ENCODE results near the gene NLRP1.
"Not testable (repeated sequence)": the region's sequence is repeated elsewhere in the genome, so short reads cannot be mapped to it uniquely, and the experiment has no call there.

Gene NLRP1

DNA sequence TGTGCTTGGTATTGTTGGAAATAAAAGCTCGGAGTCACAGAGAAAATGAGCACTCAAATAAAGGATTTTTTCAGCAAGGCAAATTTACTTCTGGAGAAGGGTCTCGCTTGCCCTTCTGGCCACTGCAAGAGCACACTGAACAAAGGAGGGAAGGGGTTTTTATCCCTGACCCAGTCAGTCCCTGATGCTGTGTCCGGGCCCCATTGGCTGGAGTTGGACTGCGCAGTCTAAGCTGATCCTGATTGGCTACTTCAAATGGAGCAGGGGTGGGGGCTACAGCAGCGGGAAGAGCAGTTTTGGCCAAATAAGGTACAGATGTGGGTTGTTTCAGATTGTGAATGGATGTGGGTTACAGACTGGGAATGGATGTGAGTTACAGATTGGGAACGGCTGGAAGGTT, 4.3 kb upstream of the NLRP1 start:
- in situ Hi-C loops (cut with HindIII; ENCODE audit: low sequenced_read_pairs), result no loop called here

DNA sequence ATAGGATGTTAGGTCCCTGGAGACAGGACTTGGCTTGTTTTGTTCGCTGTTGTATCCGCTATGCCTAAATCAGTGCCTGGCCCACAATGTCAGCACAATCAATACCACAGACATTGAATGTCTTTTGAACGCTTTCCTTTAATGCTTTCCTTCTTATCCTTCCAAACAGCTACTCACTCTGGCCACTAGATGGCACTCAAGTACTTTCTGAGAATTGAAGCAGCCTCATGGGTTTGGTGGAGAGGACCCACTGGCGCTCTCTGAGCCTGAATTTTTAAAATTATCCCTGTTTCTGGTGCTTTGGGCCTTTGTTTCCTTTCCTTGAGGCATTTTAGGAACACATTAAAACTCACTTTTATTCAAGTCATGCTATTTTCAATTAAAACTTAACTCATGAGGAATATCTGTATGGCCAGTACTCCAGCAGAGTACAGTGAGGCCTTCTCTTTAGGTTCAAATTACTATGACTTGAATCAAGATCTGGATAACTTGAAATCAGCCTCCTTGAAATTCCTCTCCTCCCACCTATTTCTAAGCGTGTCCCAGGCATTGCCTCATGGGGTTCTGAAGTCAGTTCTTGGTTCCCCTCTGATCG, 3.2 kb upstream of the NLRP1 start:
- in situ Hi-C loops (cut with HindIII; ENCODE audit: low sequenced_read_pairs), result no loop called here

DNA sequence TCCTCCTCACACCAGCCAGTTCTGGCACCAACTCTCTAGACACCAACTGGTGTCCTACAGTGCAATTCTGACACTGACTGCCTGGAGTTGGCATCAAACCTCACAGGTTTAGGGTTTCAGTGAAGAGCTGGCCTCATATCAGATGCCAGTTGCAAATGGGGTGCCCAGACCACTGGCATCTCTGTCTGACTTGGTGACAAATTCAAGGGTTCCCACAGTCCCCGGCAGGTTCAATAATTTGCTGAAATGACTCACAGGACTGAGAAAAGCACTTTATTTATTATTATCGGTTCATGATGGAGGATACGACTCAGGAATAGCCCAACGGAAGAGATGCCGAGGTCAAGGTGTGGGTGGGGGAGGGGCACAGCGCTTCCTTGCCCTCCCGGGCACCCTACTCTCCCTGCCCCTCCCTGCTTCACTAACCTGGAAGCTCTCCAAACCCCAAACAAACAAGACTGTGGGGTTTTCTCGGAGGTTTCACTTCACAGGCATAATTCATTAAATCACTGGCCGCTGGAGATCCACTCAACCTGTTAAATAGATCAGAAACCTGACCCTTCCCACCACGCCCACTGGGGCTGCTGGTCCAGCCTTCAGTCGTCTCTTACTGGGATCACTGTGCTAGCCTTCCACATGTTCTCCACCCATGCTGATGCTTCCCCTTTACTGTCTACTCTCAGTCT, 1.7 kb upstream of the NLRP1 start:
- in situ Hi-C loops (cut with HindIII; ENCODE audit: low sequenced_read_pairs), result no loop called here

DNA sequence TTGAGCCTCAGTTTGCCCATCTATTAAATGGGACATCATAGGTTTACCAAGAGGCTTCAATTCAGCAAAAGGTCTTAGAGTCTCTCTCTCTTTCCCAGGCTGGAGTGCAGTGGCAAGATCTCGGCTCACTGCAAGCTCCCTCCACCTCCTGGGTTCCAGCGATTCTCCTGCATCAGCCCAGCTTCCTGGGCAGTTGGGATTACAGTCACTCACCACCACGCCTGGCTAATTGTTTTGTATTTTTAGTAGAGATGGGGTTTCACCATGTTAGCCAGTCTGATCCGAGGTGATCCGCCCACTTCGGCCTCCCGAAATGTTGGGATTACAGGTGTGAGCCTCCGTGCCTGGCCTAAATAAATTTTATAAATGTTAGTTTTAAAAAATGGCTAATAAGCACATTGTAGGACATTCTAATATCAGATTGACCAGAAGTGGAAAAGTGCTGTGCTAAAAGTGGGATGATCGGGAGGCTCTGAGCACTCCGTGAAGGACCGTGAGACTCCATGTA, 1.0 kb upstream of the NLRP1 start:
- in situ Hi-C loops (cut with HindIII; ENCODE audit: low sequenced_read_pairs), result no loop called here

DNA sequence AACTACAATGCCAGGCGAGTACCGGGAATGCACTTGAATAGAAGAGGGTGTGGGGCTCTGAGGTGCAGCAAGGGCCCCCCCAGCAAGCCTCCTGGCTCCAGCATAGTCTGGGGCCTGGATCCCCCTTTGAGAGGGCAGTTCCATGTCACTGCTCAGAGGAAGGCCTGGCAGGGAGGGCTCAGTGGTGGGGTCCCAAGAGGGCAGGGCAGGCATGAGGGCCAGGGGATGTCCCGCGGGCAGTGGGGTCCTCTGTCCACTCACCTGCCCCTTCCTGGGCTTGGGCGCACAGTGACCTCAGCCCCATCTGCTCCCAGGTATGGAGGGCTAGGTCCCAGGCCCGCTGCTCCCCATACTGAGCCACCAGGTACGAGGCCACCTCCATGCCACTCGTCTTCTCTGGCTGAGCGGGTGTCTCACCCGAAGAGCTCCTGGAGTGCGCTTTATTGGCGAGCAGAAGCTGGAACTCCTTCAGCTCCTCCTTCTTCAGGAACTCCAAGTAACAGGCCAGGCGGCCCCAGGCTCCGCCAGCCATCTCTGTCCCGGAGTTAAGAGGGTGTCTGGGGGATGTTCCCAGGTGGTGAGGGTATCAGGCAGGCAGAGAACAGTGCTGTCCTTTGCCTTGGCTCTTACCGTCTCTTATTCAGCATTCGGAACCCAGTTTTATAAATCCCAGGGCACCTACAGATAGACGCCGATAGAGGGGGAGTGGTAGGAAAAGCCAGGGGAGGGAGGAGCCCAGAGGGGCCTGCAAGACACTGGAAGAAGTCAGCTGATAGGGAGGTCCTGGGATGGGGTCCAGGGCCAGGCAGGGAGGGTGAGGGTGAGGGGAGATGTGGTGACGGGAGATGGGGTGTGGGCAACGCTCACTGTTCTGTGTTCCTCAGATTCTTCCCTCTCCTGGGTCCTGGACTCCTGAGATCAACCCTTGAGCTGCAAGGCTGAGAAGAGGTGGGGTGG, 605 bp downstream of the NLRP1 start:
- in situ Hi-C loops (cut with HindIII; ENCODE audit: low sequenced_read_pairs), result no loop called here

DNA sequence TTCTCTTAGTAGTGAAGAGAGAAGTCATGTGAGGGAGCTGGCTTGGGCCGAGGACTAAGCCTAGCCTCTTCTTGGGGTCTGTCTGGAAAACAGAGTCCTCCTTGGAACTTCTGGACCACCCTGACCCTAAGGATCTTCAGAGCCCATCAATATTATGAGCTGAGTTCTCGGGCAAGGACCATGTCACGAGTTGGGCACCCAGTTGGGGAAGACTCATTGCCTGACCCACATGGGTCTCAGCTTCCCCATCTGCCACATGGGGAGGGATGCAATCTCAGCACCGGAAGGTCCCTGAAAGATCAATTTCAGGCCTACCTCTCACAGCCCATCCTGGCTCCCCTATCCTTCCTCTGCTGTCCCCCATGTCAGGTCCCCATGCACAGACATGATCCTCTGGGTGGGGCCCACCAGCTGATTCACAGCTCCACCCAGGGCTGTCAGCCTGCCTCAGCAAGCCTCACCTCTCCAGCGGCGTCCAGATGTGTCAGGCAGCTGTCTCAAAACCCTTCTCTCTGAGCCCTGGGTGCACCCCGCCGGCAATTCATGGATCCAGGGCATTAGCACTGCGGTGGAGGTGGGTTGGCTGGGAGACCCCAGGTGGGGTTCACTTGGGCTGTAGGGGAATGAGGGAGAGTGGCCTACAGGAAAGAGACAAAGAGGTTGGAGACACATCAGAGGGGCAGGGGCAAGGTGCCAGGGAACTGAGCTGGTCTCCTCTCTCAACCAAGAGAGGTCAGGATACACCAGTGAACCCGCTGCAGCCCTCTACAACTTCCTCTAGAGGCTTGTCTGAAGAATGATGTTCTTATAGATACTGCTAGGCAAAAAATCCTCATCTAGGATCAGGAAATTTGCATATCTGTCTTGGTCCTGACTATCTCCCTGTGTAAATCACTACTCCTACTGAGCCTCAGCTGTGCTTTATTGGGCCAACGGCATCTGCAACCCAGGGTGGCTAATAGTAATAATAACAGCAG, 1.8 kb downstream of the NLRP1 start:
- in situ Hi-C loops (cut with HindIII; ENCODE audit: low sequenced_read_pairs), result no loop called here

DNA sequence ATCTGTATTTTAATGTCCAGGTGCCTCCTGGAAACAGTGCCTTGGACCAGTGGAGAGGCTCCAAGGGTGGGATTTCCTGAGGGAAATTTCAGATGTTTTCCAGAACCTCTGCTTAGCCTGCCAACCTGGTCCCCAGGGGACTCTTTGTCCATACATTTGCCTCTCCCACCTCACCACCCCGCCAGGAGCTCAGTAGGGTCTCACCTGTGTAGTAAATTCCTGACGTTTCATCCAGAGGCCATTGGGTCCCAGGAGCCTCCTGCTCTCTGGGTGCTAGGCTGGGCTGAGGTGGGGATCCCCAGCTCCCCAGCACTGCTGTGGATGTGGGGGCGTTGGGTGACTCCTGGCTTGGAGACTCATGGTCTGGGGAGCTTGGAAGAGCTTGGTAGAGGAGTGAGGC, 2.7 kb downstream of the NLRP1 start:
- in situ Hi-C loops (cut with HindIII; ENCODE audit: low sequenced_read_pairs), result no loop called here

DNA sequence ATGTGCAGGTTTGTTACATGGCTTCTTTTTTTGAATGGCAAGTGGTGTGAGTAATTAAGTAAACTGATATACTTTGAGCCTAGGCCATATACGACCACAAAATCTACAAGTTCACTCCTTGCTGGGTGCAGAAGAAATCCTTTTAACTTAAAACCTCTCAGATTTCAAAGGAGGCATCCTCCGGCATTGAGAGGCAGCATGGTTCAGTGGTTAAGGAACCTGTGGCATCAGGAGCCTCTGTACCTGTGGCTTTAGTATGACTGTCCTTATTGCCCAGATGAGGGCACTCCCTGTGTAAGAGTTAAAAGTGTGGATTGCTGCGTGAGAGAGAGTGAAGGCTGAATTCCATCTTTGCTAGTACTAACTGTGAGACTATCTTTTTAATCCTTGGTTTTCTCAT, 3.3 kb downstream of the NLRP1 start:
- in situ Hi-C loops (cut with HindIII; ENCODE audit: low sequenced_read_pairs), result no loop called here

DNA sequence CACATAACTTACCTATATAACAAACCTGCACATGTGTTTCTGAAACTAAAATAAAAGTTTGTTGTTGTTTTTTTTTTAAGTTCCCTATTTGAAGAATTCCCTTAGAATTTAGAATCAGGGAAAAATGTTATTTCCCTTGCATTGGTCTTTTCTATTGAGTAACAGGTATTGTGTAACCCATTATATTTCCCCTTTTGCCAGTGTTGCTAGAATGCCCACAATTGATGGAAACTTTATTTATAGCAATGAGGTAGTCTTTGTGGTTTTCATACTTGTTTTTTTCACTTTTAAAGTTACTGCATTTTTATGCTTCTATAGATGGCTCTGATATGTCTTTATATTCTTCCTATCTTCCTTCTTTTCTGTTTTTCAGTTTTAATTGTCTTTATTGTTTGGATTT, 3.9 kb downstream of the NLRP1 start:
- in situ Hi-C loops (cut with HindIII; ENCODE audit: low sequenced_read_pairs), result no loop called here

DNA sequence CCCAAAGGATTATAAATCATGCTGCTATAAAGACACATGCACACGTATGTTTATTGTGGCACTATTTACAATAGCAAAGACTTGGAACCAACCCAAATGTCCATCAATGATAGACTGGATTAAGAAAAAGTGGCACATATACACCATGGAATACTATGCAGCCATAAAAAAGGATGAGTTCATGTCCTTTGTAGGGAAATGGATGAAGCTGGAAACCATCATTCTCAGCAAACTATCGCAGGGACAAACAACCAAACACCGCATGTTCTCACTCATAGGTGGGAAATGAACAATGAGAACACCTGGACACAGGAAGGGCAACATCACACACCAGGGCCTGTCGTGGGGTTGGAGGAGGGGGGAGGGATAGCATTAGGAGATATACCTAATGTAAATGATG, 5.5 kb downstream of the NLRP1 start:
- in situ Hi-C loops (cut with HindIII; ENCODE audit: low sequenced_read_pairs), result not testable (repeated sequence)

DNA sequence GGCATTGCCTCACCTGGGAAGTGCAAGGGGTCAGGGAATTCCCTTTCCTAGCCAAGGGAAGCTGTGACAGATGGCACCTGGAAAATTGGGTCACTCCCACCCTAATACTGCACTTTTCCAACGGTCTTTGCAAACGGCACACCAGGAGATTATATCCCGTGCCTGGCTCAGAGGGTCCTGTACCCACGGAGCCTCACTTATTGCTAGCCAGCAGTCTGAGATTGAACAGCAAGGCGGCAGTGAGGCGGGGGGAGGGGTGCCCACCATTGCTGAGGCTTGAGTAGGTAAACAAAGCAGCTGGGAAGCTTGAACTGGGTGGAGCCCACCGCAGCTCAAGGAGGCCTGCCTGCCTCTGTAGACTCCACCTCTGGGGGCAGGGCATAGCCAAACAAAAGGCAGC, 11.3 kb downstream of the NLRP1 start:
- in situ Hi-C loops (cut with HindIII; ENCODE audit: low sequenced_read_pairs), result not testable (repeated sequence)

DNA sequence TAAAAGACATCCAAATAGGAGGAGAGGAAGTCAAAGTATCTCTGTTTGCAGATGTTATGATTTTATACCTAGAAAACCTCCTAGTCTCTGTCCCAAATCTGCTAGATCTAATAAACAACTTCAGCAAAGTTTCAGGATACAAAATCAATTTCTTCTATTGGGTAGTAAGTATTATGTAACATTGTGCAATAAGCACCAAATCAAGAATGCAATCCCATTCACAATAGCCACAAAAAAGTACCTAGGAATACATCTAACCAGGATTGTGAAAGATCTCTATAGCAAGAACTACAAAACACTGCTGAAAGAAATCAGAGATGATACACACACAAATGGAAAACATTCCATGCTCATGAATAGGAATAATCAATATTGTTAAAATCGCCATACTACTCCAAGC, 13.0 kb downstream of the NLRP1 start:
- in situ Hi-C loops (cut with HindIII; ENCODE audit: low sequenced_read_pairs), result no loop called here

DNA sequence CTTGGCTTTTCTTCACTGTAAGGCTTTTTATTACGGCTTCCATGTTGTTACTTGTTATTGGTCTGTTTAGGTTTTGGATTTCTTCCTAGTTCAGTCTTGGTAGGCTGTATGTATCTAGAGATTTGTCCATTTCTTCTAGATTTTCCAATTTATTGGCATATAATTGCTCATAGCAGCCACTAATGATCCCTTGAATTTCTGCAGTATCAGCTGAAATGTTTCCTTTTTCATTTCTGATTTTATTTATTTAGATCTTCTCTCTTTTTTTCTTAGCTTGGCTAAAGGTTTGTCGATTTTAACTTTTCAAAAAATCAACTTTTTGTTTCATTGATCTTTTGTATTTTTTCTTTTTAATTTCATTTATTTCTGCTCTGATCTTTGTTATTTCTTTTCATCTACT, 18.5 kb downstream of the NLRP1 start:
- in situ Hi-C loops (cut with HindIII; ENCODE audit: low sequenced_read_pairs), result no loop called here

DNA sequence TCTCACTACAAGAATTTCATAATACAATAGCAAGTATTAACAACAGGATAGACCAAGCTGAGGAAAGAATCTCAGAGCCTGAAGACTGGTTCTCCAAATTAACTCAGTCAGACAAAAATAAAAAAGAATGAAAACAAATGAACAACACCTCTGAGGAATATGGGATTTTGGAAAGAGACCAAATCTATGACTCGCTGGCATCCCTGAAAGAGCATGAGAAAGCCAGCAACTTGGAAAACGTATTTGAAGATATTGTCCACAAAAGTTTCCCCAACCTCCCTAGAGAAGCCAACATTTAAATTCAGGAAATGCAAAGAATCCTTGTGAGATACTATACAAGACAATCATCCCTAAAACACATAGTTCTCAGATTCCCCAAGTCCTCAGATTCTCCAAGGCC, 20.9 kb downstream of the NLRP1 start:
- in situ Hi-C loops (cut with HindIII; ENCODE audit: low sequenced_read_pairs), result no loop called here

DNA sequence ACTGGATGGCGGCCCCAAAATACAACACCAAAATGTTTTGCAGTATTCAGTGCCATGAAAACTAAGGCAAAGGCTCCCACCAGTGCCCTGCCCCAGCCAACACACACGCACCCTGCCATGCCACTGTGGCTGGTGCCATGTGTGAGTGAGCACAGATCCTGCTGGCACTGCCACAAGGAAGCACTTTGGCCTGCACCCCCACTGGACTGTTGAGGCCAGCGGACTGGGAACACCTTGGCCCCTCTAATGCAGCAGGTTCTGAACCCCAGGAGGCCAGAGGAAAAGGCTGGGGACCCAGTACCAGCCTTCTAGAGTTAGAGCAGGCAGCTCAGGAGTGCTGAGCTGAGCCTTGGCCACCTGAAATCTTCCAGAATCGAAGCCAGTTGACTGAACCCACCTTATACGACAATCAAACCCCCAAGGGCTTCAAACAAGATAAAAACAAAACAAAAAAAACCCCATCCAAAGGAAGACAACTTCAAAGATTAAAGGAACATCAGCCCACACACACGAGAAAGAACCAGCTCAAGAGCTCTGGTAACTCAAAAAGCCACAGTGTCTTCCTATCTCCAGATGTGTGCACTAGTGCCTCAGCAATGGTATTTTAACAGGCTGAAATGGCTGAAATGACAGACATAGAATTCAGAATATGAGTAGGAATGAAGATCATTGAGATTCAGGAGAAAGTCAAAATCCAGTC, 21.5 kb downstream of the NLRP1 start:
- in situ Hi-C loops (cut with HindIII; ENCODE audit: low sequenced_read_pairs), result no loop called here

DNA sequence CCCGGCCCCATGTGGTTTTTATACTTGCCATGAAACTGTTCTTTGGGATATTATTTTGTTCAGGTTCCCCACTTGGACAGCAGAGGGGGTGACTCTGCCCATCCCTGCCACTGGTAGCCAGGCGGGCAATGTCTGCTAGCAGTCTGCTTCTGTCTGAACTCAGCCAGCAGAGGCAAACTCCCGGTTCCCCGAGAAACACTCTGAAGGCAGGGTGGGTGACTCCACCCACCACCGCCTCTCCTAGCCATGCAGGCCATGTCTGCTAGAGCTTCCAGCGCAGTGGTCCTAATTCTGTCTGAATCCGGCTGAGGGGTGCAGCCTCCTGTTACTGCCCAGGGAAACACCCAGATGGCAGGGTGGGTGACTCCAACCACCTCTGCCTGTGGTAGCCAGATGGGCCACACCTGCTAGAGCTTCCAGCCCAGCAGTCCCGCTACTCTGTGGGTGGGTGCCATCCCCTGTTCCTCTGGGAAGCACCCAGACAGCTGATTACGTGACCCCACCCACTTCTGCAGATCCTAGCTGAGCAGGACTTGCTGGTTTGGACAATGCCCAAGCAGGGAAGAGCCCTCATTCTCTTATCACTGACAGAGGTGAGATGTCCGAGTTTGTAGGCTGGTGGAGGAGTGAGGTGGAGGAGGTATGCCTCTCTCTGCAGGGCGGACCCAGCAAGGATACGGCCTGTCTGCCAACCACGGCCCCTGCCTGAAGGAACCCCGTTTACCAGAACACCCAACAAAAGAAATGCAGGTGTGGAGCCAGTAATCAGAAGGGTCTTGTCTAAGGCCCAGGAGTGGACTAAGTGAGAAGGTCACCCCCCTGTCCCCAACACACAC, 22.4 kb downstream of the NLRP1 start:
- in situ Hi-C loops (cut with HindIII; ENCODE audit: low sequenced_read_pairs), result no loop called here

DNA sequence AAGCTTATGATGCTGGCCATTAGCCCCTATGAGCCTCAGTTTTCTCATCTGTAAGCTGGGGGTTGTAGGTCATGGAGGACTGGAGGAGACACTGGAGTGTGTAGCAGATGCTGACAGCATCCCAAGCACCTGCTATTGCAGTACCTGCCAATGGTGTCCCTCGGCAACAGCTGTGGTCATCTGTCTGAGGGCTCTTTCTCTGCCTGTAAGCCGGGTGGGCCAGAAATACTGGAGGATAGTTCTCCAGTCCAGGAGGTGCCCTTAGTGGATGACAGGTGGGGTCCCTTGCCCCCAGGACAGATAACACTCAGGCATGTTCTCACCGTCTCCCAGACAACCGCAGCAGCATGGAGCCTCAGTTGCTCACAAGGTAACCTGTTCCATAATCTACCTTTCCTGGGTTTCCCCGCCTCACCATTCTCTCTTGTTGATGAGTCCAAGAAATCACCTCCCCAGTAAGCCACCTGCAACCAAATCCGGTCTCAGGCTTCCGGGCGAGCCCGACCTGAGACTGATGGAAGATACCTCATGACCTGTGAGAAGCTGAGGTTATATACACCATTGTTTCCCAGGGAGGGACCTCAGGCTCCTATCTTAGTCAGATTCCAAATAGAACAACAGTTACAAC, 23.8 kb downstream of the NLRP1 start:
- in situ Hi-C loops (cut with HindIII; ENCODE audit: low sequenced_read_pairs), result no loop called here
